ENCODE results near the gene GRWD1.
"Not testable (repeated sequence)": the region's sequence is repeated elsewhere in the genome, so short reads cannot be mapped to it uniquely, and the experiment has no call there.

The GRWD1 gene

DNA sequence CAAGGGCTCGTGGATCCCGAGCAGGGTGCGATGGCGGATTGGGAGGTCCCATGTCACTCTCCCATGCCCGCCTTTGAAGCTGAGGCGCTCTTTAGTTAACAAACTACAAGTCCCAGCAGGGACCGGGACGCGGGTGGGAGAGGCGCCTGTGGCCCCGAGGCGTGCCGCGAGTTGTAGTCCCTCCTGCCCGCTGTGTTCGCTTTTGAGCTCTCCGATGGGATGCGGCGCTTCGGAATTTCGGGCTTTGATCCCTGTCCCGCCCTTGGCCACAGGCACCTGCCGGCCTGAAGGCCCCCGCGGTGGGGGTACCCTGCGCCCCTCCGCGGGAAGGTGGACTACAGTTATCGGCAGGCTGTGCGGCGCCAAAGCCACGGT, 34.4 kb downstream of the GRWD1 start:
- peak; percentile 35 for DNase-seq (ENCODE audit: low spot score)

DNA sequence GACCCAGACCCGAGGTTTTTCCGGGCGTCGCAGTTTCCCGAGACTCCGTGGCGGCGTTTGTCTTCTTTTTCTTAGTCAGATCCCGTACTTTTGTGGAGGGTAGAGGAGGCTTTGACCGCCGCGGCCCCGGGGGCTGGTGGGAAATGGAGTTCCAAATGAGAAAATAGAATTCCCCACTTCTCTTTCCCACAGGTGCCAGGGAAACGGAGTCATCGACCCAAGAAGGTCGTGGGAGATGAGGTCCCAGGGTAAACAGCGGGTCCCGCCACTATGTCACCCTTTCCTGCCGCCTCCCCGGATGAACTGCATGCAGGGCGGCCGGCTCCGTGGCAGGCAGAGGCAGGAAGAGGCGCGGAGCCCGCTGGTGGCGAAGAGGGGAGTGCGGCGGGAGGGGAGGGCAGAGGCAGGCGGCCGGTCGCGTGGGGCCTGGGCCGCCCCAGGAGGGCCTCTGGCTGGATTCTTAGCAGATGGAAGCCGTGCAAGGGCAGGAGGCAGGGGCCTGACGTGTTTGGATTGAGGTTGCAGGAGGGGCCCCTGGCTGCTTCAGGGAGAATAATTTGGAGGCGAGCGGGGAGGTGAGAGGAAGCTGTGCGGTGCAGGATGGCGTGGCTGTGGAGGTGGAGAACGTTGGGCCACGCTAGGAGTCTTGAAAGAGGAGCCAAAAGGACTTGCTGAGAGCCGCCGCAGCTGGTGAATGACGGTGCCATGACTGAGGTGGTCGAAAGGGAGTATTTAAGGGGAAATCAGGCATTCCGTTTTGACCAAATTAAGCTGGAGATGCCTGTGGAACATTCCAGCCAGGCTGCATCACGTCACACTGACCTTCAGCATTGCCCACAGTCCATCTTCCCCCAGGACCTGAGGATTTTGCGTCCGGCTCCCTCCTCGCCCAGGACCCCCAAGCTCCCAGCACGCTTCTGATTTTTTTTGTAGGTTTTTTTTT, 35.0 kb downstream of the GRWD1 start:
- peak; percentile 41 for DNase-seq (ENCODE audit: low spot score)

DNA sequence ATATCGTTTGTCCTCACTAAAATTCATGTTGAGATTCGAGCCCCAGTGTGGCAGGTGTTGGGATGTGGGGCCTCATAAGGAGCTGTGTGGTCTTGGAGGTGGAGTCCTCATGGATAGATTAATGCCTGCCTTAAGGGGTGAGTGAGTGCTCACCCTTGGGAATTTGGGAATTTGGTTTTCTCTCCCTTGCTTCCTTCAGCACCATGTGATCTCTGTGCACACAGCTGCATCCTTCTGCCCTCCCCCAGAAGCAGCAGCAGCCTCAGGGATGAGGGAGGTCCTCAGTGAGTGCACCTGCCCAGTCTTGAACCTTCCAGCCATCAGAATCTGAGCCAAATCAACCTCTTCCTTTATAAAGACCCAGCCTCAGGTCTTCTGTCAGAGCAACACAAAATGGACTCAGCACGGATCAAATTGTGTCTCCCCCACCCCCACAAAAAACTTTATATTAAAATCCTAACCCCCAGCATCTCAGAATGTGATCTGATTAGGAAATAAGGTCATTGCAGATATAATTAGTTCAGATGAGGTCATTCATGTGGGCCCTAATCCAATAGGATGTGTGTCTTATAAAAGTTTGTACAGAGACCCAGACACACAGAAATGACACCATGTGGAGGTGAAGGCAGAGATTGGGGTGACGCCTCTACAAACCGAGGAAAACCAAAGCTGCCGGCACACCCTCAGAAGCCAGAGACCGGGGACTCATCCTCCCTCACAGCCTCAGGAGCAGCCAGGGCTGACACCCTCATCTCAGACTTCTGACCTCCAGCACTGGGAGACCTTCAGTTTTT, 36.3 kb downstream of the GRWD1 start:
- DNase-seq (ENCODE audit: low spot score): no peak

DNA sequence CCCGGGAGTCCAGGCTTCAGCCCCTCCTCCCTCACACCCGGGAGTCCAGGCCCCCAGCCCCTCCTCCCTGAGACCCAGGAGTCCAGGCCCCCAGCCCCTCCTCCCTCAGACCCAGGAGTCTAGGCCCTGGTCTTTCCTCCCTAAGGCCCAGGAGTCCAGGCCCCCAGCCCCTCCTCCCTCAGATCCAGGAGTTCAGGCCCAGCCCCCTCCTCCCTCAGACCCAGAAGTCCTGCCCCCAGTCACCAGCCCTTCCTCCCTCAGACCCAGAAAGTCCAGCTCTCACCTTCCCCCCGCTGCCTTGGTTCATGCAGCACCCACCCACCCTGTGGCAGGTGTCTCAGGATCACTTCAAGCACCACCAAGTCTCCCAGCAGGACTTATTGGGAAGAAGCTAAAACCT, 37.5 kb downstream of the GRWD1 start:
- DNase-seq (ENCODE audit: low spot score): no peak

DNA sequence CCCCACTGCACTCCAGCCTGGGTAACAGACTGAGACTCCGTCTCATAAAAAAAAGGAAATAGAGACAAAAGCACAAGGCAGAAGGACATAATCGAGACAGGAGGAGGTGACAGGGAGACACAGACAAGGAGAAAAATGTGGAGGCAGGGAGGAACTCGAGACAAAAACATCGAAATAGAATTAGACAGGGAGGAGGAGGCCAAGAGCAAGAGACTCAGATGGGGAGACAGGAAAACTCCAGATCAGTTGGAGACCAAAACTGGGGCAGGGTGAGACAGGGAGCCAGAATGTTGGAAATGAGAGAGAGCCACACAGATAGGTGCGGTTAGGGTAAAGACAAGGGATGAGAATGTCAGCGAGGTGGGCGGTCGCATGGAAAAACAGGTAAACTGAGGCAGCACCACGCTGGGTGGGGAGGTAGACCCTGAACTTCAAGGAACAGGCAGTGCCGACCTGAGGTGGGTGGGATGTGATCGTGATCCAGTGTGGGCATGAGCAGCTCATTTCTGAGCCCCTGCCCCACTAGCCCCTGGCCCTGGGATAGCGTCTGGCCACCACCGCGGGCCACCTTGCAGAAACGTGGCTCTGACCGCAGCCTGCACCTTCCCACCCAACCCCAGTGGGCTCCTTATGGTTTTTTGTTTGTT, 38.6 kb downstream of the GRWD1 start:
- DNase-seq (ENCODE audit: low spot score): no peak

DNA sequence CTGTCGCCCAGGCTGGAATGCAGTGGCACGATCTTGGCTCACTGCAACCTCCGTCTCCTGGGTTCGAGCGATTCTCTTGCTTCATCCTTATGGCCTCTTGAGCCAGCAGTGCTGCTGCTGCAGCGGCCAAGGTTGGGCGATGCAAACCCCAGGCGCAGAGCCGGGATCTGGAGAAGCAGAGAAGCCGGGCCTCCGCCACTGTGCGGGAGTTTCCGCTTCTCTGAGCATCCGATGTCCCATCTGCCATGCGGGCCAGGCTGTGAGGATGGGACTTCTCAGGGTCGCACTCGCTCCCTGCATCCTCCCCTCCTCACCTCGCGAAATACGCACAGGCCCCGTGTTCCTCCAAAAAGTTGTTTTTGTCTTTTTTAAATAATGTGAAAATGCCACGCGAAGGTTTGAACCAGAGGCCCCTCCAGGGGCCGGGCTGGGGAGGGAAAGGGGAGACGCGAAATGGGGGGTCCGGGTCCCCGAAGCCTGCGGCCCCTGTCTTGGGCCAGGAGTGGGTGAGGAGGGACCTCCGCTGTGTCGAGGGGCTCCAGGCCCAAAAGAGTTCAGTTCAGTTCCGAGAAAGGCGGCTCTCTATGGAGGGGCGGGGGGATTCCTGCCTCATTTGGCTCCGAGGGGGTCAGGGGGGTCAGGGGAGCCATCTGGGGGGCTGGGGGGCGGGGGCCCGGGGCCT, 39.3 kb downstream of the GRWD1 start:
- DNase-seq (ENCODE audit: low spot score): no peak

DNA sequence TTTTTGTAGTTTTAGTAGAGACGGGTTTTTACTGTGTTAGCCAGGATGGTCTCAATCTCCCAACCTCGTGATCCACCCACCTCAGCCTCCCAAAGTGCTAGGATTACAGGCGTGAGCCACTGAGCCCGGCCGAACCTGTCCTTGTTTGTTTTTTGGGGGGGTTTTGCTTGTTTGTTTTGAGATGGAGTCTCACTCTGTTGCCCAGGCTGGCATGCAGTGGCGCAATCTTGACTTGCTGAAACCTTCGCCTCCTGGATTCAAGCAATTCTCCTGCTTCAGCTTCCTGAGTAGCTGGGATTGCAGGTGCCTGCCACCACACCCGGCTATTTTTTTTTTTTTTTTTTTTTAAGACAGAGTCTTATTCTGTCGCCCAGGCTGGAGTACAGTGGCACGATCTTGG, 40.9 kb downstream of the GRWD1 start:
- not testable (repeated sequence) for DNase-seq (ENCODE audit: low spot score)

DNA sequence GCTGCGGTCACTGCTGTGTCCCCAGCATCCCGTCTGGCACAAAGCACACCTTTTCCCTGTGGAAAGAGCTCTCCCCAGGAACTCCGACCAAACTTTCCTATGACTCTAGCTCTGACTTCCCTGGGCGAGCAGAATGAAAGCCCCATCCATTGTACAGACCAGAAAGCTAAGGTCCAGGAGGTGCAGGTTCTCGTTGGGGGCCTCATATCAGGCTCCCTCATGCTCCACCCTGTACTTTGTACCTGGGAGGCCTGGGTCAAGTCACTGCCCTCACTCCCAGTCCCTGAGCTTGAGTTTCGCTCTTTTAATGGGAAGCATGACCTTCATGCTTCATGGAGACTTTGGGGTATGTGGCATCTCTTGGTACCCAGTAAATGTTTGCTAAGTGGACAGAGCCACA, 41.8 kb downstream of the GRWD1 start:
- no peak for DNase-seq (ENCODE audit: low spot score)

DNA sequence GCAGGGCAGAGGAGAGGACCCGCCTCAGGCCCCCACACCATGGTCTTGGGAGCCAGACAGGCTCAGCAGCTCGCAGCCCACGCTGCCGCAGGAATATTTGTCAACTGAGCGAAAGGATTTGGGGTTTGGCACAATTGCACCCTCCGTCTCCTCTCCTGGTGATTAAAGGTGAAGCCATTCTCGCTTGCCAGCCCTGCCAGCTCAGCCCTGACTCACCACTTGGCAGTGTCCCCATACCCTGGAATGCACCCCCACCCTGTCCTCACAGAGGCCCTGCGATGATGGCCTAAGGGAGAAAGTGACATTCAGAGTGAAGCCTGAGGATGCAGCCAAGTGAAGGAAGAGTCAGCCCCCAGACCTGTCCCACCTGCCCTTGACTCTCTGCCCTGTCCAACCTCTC, 42.2 kb downstream of the GRWD1 start:
- DNase-seq (ENCODE audit: low spot score): peak; percentile 92

DNA sequence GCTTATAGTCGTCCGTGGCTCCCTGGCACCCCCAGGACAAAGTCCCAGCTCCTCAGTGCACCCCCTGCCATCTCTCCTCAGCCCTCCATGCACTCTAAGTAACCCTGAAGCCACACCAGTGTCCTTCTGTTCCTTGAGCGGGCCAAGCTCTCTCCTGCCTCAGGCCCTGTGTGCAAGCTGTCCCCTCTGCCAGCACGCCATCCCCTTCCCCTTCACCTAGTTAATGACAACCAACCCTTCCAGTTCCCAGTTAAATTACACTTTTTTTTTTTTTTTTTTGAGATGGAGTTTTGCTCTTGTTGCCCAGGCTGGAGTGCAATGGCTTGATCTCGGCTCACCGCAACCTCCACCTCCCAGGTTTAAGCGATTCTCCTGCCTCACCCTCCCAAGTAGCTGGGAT, 42.7 kb downstream of the GRWD1 start:
- not testable (repeated sequence) for DNase-seq (ENCODE audit: low spot score)

DNA sequence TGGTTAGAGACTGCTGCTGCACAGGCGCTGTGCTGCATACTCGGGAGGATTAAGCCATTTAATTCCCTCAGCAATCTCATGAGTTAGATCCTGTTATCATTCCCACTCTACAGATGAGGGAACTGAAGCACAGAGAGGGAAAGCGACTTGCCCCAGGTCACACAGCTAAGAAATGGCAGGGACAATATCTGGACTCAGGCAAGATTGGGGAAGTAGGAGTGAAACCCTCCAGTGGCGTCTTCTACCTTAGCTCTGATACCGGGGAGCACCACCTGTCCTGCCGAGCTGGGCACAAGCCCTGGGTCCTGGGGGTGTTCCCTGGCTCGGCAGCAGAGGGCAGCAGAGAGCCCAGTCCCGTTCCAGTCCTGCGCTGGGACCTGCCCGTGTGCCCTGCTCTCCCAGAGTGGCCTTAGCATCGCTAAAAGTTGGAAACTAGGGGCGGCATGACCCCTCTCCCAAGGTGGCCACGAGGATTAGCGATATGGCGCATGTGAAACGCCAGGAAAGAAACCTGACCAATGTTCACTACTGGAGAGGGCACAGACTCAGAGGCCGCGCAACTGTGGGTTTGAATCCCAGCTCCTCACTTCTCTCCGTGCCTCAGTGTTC, 43.9 kb downstream of the GRWD1 start:
- peak; percentile 77 for DNase-seq (ENCODE audit: low spot score)

DNA sequence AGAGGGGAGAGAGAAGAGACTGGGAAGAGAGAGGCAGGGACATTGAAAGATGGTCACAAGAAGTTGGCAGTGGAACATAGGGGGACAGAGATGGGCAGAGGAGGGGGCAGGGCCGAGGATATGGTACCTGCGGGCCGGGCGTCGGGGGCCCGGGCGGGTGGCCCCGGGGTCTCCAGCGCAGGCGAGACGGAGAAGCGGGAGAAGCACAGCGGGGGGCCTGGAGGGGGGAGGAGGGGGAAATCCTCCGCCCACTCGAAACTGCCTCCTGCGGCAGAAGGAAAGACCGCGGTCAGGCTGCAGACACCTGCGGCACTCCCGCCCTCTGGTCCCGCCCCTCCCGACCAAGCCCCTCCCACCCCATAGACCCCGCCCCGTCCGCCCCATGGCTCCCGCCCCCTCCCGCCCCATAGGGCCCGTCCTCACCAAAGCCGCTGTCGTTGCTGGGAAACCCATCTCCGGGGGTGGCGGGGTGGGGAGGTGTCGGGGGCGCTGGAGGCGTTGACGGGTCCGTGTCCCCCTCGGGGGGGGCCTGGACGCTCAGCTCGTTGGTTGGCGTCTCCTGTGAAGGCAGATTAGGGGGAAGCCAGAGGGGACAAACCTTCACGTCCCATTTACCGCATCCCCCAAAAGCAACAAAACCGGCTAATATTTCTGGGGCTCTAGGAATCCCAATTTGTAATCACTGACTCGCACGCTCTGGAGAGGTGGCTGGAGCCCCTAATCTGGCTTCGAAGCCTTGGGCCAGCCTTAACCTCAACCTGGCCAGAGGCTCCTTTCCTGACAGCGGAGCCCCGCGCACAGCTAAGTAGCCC, 45.4 kb downstream of the GRWD1 start:
- no peak for DNase-seq (ENCODE audit: low spot score)

DNA sequence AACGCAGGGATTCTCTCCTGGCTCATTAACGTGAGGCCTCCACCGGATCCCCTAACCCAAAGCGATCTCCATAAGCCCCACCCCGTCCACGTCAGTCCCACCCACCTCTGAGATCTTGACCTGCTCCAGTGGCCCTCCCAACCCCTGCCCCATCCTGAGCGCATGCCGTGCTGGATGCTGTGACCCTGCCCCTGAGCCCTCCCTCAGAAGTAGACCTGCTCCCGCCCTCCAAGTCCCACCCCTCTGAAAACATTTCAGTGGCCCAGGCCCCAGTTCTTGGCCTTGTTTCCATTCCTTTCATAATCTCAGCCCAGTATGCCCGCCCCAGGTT, 46.0 kb downstream of the GRWD1 start:
- no peak for DNase-seq (ENCODE audit: low spot score)

DNA sequence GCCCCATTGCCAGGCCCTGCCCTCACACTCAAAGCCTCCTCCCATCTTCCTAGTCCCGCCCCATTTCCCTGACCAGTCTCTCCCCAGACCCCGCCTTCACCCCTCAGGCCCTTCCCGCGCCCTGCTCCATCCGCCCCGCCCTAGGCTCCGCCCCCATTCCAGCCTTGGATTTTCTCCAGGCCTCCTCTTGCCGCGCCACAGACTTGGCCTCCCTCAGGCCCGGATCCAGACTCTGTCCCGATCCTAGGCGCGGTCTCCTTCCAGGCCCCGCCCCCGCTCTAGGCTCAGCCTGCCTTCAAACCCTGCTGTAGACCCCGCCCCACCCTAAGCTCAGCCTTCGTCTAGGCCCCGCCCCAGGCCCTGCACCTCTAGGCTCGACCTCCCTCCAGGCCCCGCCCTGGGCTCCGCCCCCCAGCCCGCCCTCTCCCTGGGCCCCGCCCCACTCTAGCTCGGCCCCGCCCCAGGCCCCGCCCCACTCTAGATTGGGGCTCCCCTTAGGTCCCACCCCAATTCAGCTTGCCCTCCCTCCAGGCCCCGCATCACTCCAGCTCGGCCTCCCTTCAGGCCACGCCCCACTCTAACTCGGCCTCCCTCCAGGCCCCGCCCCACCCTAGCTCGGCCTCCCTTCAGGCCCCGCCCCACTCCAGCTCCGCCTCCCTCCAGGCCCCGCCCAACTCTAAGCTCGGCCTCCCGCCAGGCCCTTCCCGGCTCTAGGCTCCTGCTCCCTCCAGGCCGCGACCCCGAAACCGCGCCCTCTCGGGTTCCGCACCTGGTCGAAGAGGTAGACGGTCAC, 47.3 kb downstream of the GRWD1 start:
- DNase-seq (ENCODE audit: low spot score): peak; percentile 99

DNA sequence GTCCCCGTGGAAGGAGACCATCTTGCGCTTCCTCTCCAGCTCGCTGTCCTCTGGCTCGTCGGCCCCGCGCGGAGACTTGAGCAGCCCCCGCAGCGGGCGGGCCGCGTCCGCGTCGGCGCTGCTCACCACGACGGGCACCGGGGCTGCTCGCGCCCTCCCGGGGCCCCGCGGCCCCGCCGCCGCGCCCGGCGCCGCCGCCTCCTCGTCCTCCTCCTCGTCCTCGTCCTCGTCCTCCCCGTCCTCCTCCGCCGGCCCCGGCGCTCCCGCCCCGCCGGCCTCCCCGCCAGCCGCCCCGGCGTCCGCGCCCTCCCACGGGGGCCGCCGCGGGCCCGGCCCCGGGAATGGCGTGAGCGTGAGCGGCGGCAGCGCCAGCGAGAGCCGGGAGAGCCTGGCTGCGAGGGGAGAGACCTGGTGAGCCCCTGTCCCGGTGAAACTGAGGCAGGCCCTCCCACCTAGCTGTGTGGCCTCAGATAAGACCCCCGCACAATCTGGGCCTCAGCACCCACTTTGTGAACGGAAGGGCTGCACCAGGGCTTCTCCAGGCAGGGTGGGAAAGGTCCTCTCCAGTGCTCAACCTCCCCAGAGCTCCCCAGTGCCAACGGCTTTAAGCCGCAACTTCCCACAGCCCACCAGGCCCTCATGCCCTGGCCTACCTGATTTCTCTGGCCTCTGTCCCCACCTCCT, 48.1 kb downstream of the GRWD1 start:
- no peak for DNase-seq (ENCODE audit: low spot score)

DNA sequence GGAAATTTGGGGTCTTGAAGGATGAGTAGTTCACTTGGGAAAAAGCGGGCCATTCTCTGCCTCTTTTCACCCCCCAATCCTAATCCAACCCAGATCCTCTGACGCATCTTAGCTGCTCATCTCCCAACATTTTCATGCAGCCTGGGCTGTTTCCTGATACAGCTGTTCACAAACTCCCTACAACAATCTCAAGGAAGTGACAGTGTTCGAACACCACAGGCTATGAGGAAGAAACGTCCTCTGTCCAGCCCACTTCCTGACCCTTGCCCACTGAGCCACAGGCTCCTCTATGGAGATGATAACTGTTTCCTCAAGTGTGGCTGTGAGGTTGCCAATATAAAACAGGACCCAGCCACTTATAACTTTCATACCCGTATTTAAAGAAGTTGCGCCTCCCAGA, 49.6 kb downstream of the GRWD1 start:
- no peak for DNase-seq (ENCODE audit: low spot score)

DNA sequence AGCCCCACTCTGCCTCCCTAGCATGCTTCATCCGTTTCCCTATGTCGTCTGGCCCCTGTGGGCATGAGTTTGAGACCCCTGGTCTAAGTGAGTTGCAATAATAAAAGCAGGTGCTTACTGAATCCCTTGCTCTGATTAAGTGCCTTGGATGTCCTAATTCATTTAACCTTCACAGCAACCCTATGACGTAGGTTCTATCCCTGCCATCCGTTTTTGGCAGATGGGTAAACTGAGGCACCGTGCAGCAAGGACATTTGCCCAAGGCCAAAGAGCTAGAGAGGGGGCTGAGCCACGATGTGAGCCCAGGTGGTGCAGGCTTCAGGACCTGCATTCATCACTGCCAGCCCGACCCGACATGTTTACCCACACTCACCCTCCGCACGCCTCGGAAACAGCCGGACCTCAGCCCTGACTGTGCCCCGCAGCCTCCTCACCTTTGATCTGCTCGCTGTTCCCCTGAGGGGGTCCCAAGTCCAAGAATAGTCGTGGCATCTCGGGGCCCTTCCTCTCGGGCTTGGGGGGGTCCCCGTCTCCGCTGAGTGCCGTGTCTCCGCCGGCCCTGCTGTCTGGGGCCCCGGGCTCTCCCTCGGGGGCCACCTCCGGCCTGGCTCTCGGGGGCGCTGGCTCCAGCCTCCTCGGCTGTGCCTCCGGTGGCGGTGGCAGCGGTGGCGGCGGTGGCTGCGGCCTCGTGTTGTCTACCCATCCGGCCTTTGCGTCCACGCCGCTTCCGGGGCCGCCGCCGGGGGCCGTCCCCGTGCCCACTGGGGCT, 51.4 kb downstream of the GRWD1 start:
- no peak for DNase-seq (ENCODE audit: low spot score)

DNA sequence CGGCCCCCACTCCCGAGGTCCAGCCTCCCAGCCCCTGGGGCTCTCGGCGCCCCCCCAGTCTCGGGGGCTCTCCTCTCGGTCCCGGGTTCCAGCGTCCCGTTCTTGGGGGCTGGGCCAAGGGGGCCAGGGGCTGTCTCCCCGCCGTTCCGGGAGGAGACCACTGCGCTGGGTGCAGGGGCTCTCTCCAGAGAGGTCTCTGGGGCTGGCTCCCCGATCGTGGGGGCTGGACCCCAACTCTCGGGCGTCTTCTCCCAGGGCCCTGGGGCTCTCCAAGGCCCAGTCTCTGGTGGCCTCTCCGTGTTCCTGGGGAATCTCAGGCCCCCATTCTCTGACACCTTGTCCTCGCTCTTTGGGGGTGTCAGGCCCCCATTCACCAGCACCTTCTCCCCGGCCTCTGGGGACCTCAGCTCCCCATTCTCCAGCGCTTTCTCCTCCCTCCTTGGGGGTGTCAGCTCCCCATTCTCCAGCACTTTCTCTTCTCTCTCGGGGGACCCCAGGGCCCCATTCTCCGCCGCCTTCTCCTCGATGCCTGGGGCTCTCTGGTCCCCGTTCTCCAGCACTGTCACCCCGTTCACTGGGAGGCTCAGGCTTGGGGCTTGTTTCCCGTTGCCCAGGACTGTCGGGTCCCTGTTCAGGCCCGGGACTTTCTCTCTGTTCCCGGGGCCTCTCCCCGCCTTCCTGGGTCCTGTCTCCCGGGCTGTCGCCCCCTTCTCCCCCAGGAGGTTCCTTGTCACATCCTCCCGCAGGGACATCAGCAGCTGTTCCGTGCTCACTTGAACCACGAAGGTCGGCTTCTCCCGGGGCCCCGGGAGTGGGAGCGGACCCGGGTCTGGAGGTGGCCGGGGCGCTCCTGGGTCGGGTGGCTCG, 52.2 kb downstream of the GRWD1 start:
- DNase-seq (ENCODE audit: low spot score): no peak

Data from AG08395 (cell line).